Activated naive CD8-positive, alpha-beta T cell treated with anti-CD3 and anti-CD28 coated beads, Interleukin-2, amount 10 ng/mL, durations not matched to agents 7 days and 5 days (primary cell): ENCODE data around the gene ADAP1. TPM values are rescaled to one million over a fixed set of nuclear protein-coding genes. Genes with fewer than 3 reads are reported as not detected.

ENCODE experiments used
- ATAC-seq: fragments of 150-1000 bp; cut with Tn5 transposase; one replicate; pipeline ENCODE4 v1.10.0; 2021; ENCODE audit warnings: low read depth, moderate library complexity
- POLR2A ChIA-PET: fragments of 350-600 bp; sonication (Branson Sonifier 250); formaldehyde crosslinking; loops from one replicate; lab custom pipeline; 2021; ENCODE audit warnings: antibody characterized with exemption; lab: Charles Lee
- DNase-seq: peaks from one replicate; pipeline ENCODE4 v3.0.0; 2021
- H3K27ac Mint-ChIP-seq: one replicate; pipeline ENCODE4 v1.8.0; 2022; ENCODE audit warnings: mild to moderate bottlenecking, mixed read lengths
- H3K27me3 Mint-ChIP-seq: one replicate; pipeline ENCODE4 v1.8.0; 2022; ENCODE audit warnings: mild to moderate bottlenecking, moderate library complexity, mixed read lengths
- H3K36me3 Mint-ChIP-seq: one replicate; pipeline ENCODE4 v1.8.0; 2021; ENCODE audit warnings: mild to moderate bottlenecking, mixed read lengths
- H3K4me1 Mint-ChIP-seq: one replicate; pipeline ENCODE4 v1.8.0; 2021; ENCODE audit warnings: mixed read lengths
- H3K4me3 Mint-ChIP-seq: one replicate; pipeline ENCODE4 v1.8.0; 2022; ENCODE audit warnings: mild to moderate bottlenecking, moderate library complexity, mixed read lengths
- H3K9me3 Mint-ChIP-seq: one replicate; pipeline ENCODE4 v1.8.0; 2021; ENCODE audit warnings: mixed read lengths
- total RNA-seq, 2 experiments: library from RNA; stranded (reverse); gene quantifications; one replicate each; pipeline ENCODE4 v1.2.3, GENCODE V29; 2021

The ADAP1 gene
- total RNA-seq, 2 experiments from 2014 or later: 25.0 to 29.8 TPM

GRCh38 chr7:992709-993607, 38.5 kb upstream of the ADAP1 start:
- H3K9me3 Mint-ChIP-seq: no peaks in the 10 kb centered on the region
- H3K36me3 Mint-ChIP-seq: no peaks in the 10 kb centered on the region
- POLR2A ChIA-PET: interaction anchor here (1.0 to 2.3 kb wide), 5 partner anchors 18 to 182 kb away, joined by 3 to 26 read pairs (median 3); partner anchors contain the start of genes COX19 and GPR146
- no peaks in the 10 kb centered on the region for H3K27me3 Mint-ChIP-seq
- ATAC-seq (peak; percentile 99), DNase-seq (peak; percentile 94)
- no peak overlapping the region for H3K4me3 Mint-ChIP-seq
- H3K4me1 Mint-ChIP-seq: peaks cover 3% of the 10 kb centered on the region
- H3K27ac Mint-ChIP-seq: no peak overlapping the region

GRCh38 chr7:991729-992656, 37.5 kb upstream of the ADAP1 start:
- Mint-ChIP-seq H3K4me3 (no peak overlapping the region), H3K36me3 (no peaks in the 10 kb centered on the region), H3K4me1 (peaks cover 3% of the 10 kb centered on the region), H3K27ac (no peak overlapping the region), H3K9me3 (no peaks in the 10 kb centered on the region), H3K27me3 (no peaks in the 10 kb centered on the region)
- POLR2A ChIA-PET: interaction anchor here (1.4 kb wide), 1 partner anchor 17 kb away, joined by 7 read pairs; the partner anchor contains the start of gene COX19
- DNase-seq: peak; percentile 30
- no peak for ATAC-seq

GRCh38 chr7:990933-991728, 36.7 kb upstream of the ADAP1 start:
- POLR2A ChIA-PET: no interaction called here
- no peak for DNase-seq
- Mint-ChIP-seq H3K27me3 (no peaks in the 10 kb centered on the region), H3K9me3 (no peaks in the 10 kb centered on the region), H3K27ac (no peak overlapping the region), H3K4me1 (peaks cover 3% of the 10 kb centered on the region), H3K4me3 (no peak overlapping the region), H3K36me3 (no peaks in the 10 kb centered on the region)
- no peak for ATAC-seq

- POLR2A ChIA-PET: no interaction called here
- H3K4me1 Mint-ChIP-seq: peaks cover 3% of the 10 kb centered on the region
- no peaks in the 10 kb centered on the region for H3K27me3 Mint-ChIP-seq
- H3K27ac Mint-ChIP-seq: no peak overlapping the region
- no peaks in the 10 kb centered on the region for H3K9me3 Mint-ChIP-seq
- ATAC-seq (no peak), DNase-seq (no peak)
- no peak overlapping the region for H3K4me3 Mint-ChIP-seq
- no peaks in the 10 kb centered on the region for H3K36me3 Mint-ChIP-seq
Measured at GRCh38 chr7:990352-990932, 36.0 kb upstream of the ADAP1 start.

- Mint-ChIP-seq H3K27ac (no peak overlapping the region), H3K4me1 (peaks cover 3% of the 10 kb centered on the region), H3K4me3 (no peak overlapping the region), H3K27me3 (no peaks in the 10 kb centered on the region), H3K36me3 (no peaks in the 10 kb centered on the region), H3K9me3 (no peaks in the 10 kb centered on the region)
- POLR2A ChIA-PET: interaction anchor here (0.9 kb wide), 1 partner anchor 14 kb away, joined by 4 read pairs; the partner anchor contains the start of gene COX19
- no peak for ATAC-seq
- DNase-seq: no peak
Measured at GRCh38 chr7:988963-989529, 34.6 kb upstream of the ADAP1 start.

GRCh38 chr7:988426-988911, 34.0 kb upstream of the ADAP1 start:
- POLR2A ChIA-PET: interaction anchor here (0.6 to 0.9 kb wide), 3 partner anchors 13 to 1360 kb away, joined by 3 to 5 read pairs (median 4); partner anchors contain the start of gene COX19
- H3K27ac Mint-ChIP-seq: no peak overlapping the region
- no peaks in the 10 kb centered on the region for H3K9me3 Mint-ChIP-seq
- H3K4me3 Mint-ChIP-seq: no peak overlapping the region
- no peak for ATAC-seq
- peak; percentile 34 for DNase-seq
- H3K27me3 Mint-ChIP-seq: no peaks in the 10 kb centered on the region
- H3K36me3 Mint-ChIP-seq: no peaks in the 10 kb centered on the region
- peaks cover 3% of the 10 kb centered on the region for H3K4me1 Mint-ChIP-seq

- Mint-ChIP-seq H3K27me3 (no peaks in the 10 kb centered on the region), H3K9me3 (no peaks in the 10 kb centered on the region), H3K4me1 (peaks cover under 1% of the 10 kb centered on the region), H3K4me3 (no peak overlapping the region), H3K36me3 (no peaks in the 10 kb centered on the region), H3K27ac (no peak overlapping the region)
- ATAC-seq (no peak), DNase-seq (no peak)
- POLR2A ChIA-PET: interaction anchor here (0.6 kb wide), 2 partner anchors 18 to 1361 kb away, joined by 3 to 5 read pairs; no protein-coding TSS in a partner anchor
Measured at GRCh38 chr7:987909-988308, 33.4 kb upstream of the ADAP1 start.

GRCh38 chr7:986766-987751, 32.6 kb upstream of the ADAP1 start:
- H3K9me3 Mint-ChIP-seq: no peaks in the 10 kb centered on the region
- no peak overlapping the region for H3K4me3 Mint-ChIP-seq
- DNase-seq (peak; percentile 29), ATAC-seq (no peak)
- POLR2A ChIA-PET: no interaction called here
- no peaks in the 10 kb centered on the region for H3K27me3 Mint-ChIP-seq
- H3K27ac Mint-ChIP-seq: no peak overlapping the region
- no peaks in the 10 kb centered on the region for H3K4me1 Mint-ChIP-seq
- H3K36me3 Mint-ChIP-seq: no peaks in the 10 kb centered on the region

GRCh38 chr7:985915-986741, 31.6 kb upstream of the ADAP1 start:
- H3K27me3 Mint-ChIP-seq: no peaks in the 10 kb centered on the region
- H3K4me3 Mint-ChIP-seq: no peak overlapping the region
- no peaks in the 10 kb centered on the region for H3K9me3 Mint-ChIP-seq
- H3K36me3 Mint-ChIP-seq: no peaks in the 10 kb centered on the region
- POLR2A ChIA-PET: no interaction called here
- DNase-seq (peak; percentile 24), ATAC-seq (no peak)
- H3K27ac Mint-ChIP-seq: no peak overlapping the region
- H3K4me1 Mint-ChIP-seq: no peaks in the 10 kb centered on the region

GRCh38 chr7:985127-985416, 30.6 kb upstream of the ADAP1 start:
- Mint-ChIP-seq H3K36me3 (no peaks in the 10 kb centered on the region), H3K4me3 (no peak overlapping the region), H3K27me3 (no peaks in the 10 kb centered on the region), H3K27ac (no peak overlapping the region), H3K9me3 (no peaks in the 10 kb centered on the region), H3K4me1 (no peaks in the 10 kb centered on the region)
- ATAC-seq (no peak), DNase-seq (peak; percentile 26)
- POLR2A ChIA-PET: no interaction called here
